Neuron (in vitro differentiated cells): Measurements from ENCODE around the gene MRPS18A.

ENCODE experiments used
- H2AFZ ChIP-seq: one replicate; pipeline ENCODE4 v1.6.1; 2013; ENCODE audit warnings: low read depth, mild to moderate bottlenecking, inconsistent platforms, low read length, moderate library complexity
- H3K27me3 ChIP-seq: one replicate; pipeline ENCODE4 v1.6.1; 2013; ENCODE audit warnings: low read length; ENCODE audit not compliant: insufficient read depth
- H3K36me3 ChIP-seq: one replicate; pipeline ENCODE4 v1.6.1; 2013; ENCODE audit warnings: low read length; ENCODE audit not compliant: insufficient read depth
- H3K4me1 ChIP-seq: one replicate; pipeline ENCODE4 v1.6.1; 2013; ENCODE audit warnings: low read length; ENCODE audit not compliant: insufficient read depth
- H3K4me3 ChIP-seq: 2 replicates; pipeline ENCODE4 v1.5.1; 2013; ENCODE audit warnings: mild to moderate bottlenecking, low read length, moderate library complexity
- H3K9me3 ChIP-seq: one replicate; pipeline ENCODE4 v1.6.1; 2013; ENCODE audit warnings: low read length

MRPS18A gene

DNA sequence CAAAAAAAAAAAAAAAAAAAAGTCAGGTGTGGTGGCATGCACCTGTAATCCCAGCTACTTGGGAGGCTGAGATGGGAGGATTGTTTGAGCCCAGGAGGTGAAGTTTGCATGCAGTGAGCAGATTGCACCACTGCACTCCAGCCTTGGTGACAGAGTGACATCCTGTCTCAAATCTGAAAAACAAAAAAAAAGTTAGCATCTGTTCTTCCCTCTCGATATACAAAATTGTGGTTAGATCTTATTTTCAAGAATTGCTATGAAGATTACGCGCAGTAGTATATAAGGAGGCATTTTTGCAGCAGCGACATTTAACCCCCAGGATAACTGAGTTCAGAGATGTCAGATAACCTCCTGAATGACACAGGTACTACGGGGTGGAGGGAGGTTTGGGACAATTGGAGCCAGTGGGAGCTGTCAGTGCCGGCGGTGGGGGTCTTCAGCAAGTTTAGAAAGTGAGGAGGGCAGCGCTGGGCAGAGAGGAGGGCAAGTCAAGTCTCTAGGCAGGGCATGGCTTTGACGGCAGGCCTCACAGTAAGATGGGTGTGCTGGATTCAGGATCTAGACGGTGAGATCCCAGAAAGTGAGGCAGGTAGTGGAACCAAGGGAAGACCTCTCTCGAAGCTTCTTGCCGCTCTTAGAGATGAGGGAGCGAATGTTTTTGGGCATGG lies 26.2 kb upstream of the MRPS18A start:
- Histone ChIP-seq H3K4me3 (no peak overlapping the region), H3K27me3 (peaks cover 16% of the 10 kb centered on the region), H3K9me3 (no peaks in the 10 kb centered on the region), H3K36me3 (no peaks in the 10 kb centered on the region), H3K4me1 (no peaks in the 10 kb centered on the region), H2AFZ (no peak overlapping the region)

DNA sequence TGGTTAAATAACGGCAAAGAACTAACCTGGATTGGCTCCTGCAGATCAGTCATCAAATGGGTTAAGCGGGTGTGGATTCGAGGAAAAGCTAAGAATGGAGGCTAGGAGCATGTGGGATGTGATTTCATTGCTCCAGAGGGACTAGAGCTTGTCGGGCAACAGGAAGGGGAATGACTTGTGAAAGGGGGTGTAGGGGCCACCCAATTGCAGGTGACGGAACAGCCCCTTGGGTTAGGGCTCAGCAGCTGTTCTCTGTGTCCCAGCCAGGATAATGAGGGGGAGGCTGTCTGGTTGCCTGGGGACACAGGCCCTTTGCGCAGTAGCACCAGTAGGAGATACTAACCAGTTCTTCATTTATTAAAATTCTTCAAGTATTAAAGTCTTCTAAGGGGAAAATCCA lies 25.0 kb upstream of the MRPS18A start:
- no peak overlapping the region for H2AFZ ChIP-seq
- no peaks in the 10 kb centered on the region for H3K36me3 ChIP-seq
- peaks cover 14% of the 10 kb centered on the region for H3K27me3 ChIP-seq
- no peak overlapping the region for H3K4me3 ChIP-seq
- no peaks in the 10 kb centered on the region for H3K9me3 ChIP-seq
- H3K4me1 ChIP-seq = peaks cover under 1% of the 10 kb centered on the region

DNA sequence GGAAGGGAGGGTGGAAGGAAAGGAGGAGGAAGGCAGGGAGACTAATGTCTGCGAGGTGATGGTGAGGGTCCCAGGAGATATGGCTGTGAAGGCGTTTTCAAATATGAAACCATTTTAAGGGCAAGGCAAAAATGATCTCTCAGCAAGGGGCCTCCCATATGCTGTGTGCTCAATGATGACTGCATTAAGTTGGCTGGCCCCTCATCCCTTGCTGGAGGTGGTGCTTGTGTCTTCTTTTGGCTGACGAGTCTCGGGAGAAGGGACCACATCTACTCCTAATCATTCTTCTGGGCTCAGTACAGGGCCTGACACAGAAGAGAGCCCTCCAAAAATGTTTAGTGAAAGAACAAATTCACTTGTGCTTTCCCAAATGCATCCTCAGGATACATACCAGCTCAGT lies 23.0 kb upstream of the MRPS18A start:
- no peak overlapping the region for H2AFZ ChIP-seq
- no peak overlapping the region for H3K4me3 ChIP-seq
- no peaks in the 10 kb centered on the region for H3K36me3 ChIP-seq
- H3K27me3 ChIP-seq = peaks cover 3% of the 10 kb centered on the region
- H3K4me1 ChIP-seq = peaks cover 14% of the 10 kb centered on the region
- H3K9me3 ChIP-seq = no peaks in the 10 kb centered on the region

DNA sequence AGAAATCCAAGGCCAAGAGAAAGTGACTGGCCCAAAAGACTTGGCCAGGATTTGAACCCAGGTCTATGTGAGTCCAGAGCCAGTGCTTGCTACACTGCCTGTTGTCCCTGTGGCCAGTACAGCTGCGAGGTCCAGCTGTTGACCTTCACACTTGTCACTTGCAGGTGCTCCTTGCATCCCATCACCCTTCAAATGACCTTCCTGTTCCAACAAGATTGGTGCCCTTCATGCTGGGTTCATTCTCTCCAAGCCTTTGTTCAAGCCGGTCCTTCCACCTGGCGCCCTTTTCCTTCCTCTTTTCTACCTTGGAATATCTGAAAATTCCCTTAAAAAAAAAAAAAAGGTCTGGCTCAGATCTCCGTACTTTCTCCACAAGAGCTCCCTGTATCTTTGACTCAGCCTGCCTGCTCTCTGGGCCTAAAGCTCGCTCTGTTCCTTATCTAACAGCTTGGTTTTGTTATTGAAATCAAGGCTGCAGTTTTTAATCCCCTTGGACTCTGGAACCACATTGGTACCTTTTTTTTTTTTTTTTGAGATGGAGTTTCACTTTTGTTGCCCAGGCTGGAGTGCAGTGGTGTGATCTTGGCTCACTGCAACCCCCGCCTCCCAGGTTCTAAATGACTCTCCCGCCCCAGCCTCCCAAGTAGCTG lies 22.2 kb upstream of the MRPS18A start:
- H3K27me3 ChIP-seq = peaks cover 3% of the 10 kb centered on the region
- no peaks in the 10 kb centered on the region for H3K36me3 ChIP-seq
- peaks cover 14% of the 10 kb centered on the region for H3K4me1 ChIP-seq
- no peak overlapping the region for H3K4me3 ChIP-seq
- no peaks in the 10 kb centered on the region for H3K9me3 ChIP-seq
- H2AFZ ChIP-seq = no peak overlapping the region

DNA sequence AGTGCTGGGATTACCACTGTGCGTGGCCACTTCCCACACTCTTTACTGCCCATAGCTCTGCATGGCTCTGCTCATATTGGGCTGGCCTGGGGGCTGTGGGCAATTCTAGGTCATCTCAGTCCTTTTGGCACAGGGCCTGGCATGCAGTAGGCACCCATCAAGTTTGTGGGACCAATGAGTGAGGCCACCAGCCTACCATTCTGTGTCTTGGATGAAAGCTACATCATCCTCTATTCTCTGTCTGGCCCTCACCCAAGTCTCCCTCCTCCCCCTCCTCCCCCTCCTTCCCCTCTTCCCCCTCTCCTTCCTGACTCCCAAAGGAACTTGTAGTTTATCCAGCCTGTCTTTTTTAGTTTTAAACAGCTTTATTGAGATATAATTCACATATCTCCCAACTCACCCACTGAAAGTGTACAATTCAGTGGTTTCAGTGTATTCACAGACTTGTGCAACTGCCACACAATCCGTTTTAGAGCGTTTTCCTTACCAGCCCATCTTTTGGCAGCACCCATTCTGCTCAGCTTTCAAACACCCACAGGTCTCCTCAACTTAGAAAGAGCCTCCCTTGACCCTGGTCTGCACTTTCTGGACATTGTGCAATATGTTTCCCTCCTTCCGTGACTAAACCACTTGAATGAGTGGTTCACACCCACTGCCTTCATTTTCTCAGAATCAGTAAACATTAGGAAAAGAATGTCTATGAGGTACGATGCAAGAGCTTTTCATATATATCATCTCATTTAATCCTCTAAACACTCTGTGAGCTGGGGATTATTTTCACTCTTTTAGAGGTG lies 21.5 kb upstream of the MRPS18A start:
- peaks cover 14% of the 10 kb centered on the region for H3K4me1 ChIP-seq
- peaks cover 3% of the 10 kb centered on the region for H3K27me3 ChIP-seq
- no peaks in the 10 kb centered on the region for H3K9me3 ChIP-seq
- H3K4me3 ChIP-seq = no peak overlapping the region
- no peak overlapping the region for H2AFZ ChIP-seq
- no peaks in the 10 kb centered on the region for H3K36me3 ChIP-seq

DNA sequence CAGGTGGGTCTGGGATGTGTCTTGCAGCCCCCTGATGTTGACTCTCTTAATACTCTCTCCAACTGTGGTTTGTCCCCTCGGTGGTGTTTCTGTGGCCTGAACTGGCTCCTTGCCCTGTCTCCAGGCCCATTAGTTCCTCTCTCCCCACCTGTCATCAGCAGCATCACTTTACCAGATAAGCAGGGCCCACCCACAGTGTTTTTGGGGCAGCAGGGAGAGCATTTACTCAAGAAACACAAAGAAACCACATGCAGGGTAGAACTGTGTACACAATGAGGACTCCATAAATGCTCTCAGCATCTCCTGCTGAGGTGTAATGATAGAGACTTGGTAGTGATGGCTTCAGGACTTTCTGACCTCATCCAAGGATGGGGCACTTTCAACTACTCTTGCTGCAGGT lies 20.2 kb upstream of the MRPS18A start:
- no peaks in the 10 kb centered on the region for H3K36me3 ChIP-seq
- no peak overlapping the region for H3K4me3 ChIP-seq
- H3K9me3 ChIP-seq = no peaks in the 10 kb centered on the region
- no peak overlapping the region for H2AFZ ChIP-seq
- peaks cover 3% of the 10 kb centered on the region for H3K27me3 ChIP-seq
- H3K4me1 ChIP-seq = peaks cover 20% of the 10 kb centered on the region

DNA sequence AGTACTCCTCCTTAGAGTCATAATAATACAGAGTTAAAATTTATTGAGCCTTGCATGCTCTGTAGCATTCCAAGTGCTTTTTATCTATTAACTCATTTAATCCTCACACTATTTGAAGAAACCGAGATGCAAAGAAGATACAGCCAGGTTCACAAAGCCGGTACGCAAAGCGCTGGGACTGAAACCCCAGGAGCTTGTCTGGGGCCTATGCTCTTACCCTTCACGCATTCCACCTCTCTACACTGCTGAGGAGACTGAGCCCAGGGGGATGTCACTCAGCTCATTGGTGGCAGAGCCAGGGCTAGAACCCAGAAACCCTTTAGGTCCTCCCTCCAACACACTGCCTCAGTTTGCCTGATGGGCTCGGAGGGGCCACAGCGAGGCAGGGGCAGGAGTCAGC lies 19.7 kb upstream of the MRPS18A start:
- Histone ChIP-seq H2AFZ (no peak overlapping the region), H3K27me3 (no peaks in the 10 kb centered on the region), H3K9me3 (no peaks in the 10 kb centered on the region), H3K4me3 (no peak overlapping the region), H3K36me3 (no peaks in the 10 kb centered on the region), H3K4me1 (peaks cover 25% of the 10 kb centered on the region)

DNA sequence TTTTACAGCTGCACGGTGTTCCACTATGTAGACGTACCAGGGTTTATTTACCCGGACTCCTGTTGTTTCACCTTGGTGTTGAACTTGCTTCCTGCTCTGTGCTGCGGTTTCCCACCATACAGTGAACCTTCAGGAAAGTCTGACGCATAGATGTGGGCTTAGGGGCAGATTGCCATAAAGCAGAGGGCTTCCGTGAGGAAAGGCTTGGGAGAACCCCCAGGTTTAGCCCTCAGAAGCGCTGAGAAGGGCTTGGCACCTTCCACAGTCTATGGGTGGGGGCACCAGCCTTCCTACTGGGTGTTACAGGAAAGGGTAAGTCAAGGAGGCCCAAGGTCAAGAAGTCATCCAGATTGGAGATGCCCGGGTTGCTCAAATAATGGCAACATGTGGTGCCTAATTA lies 19.2 kb upstream of the MRPS18A start:
- Histone ChIP-seq H3K4me3 (no peak overlapping the region), H3K4me1 (peaks cover 29% of the 10 kb centered on the region)

DNA sequence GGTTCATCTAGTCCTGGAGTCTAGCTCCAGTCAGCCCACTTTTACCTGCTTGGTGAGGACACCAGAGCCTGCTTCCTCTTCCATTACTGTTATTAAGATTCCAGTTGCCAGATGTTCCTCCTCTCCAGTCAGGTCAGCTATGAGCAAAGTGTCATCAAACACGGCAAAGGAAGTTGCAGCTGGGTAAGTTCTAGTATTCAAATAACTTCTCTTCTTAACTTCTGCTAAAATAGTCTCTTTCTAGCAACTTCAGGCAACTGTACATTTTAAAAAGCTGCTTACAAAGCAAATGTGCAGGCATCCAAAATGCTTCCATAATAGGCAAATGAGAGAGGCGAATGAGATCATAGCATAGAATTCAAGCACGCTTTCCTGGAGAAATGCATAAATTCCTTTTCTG lies 18.4 kb upstream of the MRPS18A start:
- Histone ChIP-seq H3K4me3 (no peak overlapping the region), H3K36me3 (no peaks in the 10 kb centered on the region), H3K27me3 (no peaks in the 10 kb centered on the region), H3K9me3 (no peaks in the 10 kb centered on the region), H2AFZ (no peak overlapping the region), H3K4me1 (peaks cover 31% of the 10 kb centered on the region)

More for the DNA sequence above, 19.2 kb upstream of the MRPS18A start:
- H2AFZ ChIP-seq = no peak overlapping the region
- no peaks in the 10 kb centered on the region for H3K27me3 ChIP-seq
- H3K36me3 ChIP-seq = no peaks in the 10 kb centered on the region
- no peaks in the 10 kb centered on the region for H3K9me3 ChIP-seq

DNA sequence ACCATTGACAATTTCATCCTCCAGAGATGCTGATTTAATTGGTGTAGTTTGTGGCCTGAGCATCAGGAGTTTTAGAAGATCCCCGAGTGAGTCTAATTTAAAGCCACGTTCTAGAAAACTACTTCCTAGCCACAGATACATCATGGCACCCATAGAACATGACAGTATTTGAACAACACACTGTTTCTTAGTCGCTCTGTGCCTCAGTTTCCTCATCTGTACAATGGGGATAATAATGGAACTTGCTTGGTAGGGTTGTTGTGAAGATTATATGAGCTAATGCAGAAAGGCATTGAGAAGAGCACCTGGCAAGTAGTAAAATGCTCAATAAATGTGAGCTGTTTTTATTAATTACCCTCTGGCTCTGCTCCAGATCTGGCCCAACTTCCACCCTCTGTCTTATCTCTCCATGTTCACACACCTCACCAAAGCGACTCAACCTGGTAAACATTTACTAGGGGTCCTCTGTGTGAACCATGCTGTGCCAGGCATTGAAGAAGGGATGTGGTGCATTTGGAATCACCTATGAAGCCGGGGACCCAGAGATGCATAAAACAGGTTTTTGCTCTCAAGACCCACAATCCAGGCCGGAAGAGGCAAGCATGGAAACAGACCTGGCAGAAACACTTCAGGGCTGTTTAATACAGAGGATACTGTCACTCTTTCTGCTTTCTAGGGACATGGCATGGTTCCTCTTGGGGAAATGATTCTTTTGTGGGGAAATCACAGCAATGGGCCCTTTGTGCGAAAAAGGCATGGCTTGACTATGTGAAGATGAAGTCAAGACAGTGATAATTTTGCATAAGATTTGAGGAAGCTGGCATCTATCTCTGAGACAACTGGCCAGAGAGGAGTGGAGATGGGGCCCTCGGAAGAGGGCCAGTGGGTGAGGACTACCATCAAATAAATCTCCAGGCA lies 16.2 kb upstream of the MRPS18A start:
- H2AFZ ChIP-seq = no peak overlapping the region
- H3K4me3 ChIP-seq = no peak overlapping the region
- H3K9me3 ChIP-seq = no peaks in the 10 kb centered on the region
- H3K36me3 ChIP-seq = no peaks in the 10 kb centered on the region
- H3K27me3 ChIP-seq = no peaks in the 10 kb centered on the region
- peaks cover 43% of the 10 kb centered on the region for H3K4me1 ChIP-seq

DNA sequence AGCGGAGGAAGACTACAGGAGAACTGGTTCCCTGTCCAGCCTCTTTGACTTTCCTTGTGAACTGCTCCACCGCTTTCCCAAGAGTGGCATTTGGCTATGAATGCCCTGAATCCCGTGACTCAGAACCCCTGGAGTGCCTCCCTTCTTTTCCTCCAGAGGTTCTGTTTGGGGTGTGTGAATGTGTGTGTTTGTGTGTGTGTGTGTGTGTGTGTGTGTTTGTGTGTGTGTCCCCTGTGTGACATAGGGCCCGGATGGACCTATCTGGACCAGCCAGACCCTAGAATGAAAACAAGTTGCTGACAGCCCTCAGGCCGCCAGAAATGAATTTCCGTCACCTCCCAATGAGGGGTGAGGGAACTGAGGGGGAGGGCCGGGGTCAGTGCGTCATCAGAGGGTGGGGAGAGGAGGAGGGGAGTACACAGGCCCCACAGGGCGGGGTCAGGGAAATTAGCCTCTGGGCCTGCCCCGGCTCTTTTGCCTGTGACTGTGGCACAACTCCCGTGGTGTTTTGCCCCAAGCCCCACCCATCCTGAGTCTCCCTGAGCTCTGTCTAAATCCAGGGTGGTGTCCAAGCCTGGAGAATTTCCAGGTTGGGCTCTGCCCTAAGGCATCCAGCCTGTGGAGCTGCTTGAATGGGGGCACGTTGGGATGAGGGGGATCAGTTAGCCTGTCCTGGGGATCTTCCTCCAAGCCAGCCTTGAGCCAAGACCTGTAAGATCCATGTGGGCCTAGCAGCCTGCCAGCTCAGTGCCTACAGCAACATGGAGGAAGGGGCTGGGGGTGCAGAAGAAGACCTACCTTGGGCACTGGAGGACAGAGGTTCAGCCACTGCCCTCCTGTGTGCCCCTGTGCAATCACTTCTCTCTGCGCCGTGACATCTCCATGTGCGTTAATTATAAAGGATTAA lies 15.2 kb upstream of the MRPS18A start:
- H3K4me1 ChIP-seq = peaks cover 51% of the 10 kb centered on the region
- H3K36me3 ChIP-seq = no peaks in the 10 kb centered on the region
- no peak overlapping the region for H3K4me3 ChIP-seq
- peak overlapping the region; percentile 0 for H2AFZ ChIP-seq
- no peaks in the 10 kb centered on the region for H3K9me3 ChIP-seq
- H3K27me3 ChIP-seq = no peaks in the 10 kb centered on the region

DNA sequence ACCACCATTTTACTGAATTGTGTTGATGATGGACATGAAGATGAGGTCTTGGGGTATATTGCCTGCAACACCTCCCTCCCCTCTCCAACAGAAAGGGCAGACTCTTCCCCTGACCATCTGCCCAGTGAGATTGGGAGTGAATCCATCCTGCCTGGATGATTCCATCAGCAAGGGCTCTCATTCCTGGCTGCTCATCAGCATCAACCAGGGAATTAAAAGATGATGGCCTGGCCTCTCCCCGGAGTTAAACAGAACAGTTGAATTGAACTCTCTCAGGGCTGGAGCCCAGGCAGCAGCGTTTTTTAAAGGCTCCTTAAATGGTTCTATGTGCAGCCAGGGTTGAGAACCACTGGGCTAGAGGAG lies 14.6 kb upstream of the MRPS18A start:
- Histone ChIP-seq H3K9me3 (no peaks in the 10 kb centered on the region), H3K4me1 (peaks cover 46% of the 10 kb centered on the region), H3K36me3 (no peaks in the 10 kb centered on the region), H2AFZ (peak overlapping the region; percentile 0), H3K4me3 (no peak overlapping the region), H3K27me3 (no peaks in the 10 kb centered on the region)
